Spleen (tissue), 7 donors: ENCODE data around the gene CKLF.

Experiments used
- CTCF ChIP-seq, 11 experiments: fragments of 200-600 bp in 7 of 11; fragments of 450-650 bp in 4 of 11; sonication (generic) in 4 of 11; IDR thresholded peaks in 8 of 11; conservative IDR thresholded peaks in 3 of 11; 1 replicate in 7 of 11; 2 replicates in 4 of 11; pipeline versions ENCODE4 v1.4.0 to v1.8.0; 2016 to 2021; ENCODE audit warnings: antibody characterized with exemption in 11 of 11, inconsistent platforms in 4 of 11, mild to moderate bottlenecking in 1 of 11
- POLR2A ChIP-seq, 3 donors: fragments of 450-650 bp; IDR thresholded peaks; one replicate each; pipeline ENCODE4 v1.5.1; 2017; ENCODE audit warnings: antibody characterized with exemption in 3 of 3, mild to moderate bottlenecking in 1 of 3
- POLR2AphosphoS5 ChIP-seq, 3 donors: sonication (generic); formaldehyde crosslinking; IDR thresholded peaks; one replicate each; pipeline ENCODE4 v1.5.1; 2017; ENCODE audit warnings: antibody characterized with exemption in 3 of 3
- donor health status: DM: no; HTN: no; CAD: no; lungs with moderate emphysema.
- donor health status: DM: no; HTN: no; CAD: no.
- donor health status: DM: no; HTN: no; CAD: no.

- TF ChIP-seq POLR2AphosphoS5 (IDR thresholded peaks at IDR 0.05) = no peak
- TF ChIP-seq CTCF (IDR thresholded peaks at IDR 0.05 in 8 of 11, conservative IDR thresholded peaks at IDR 0.05 in 3 of 11) = no peak
- no peak for TF ChIP-seq POLR2A (IDR thresholded peaks at IDR 0.05)
Measured at GRCh38 chr16:66614161-66614802, 61.9 kb downstream of the CKLF start.
